Measurements from ENCODE around the gene MYG1. TPM values are rescaled to one million over a fixed set of nuclear protein-coding genes. Genes with fewer than 3 reads are reported as not detected.

The MYG1 gene
- polyA plus RNA-seq, 1 of the 3 experiments (the other 2 are of a cell fraction): 101 TPM

DNA sequence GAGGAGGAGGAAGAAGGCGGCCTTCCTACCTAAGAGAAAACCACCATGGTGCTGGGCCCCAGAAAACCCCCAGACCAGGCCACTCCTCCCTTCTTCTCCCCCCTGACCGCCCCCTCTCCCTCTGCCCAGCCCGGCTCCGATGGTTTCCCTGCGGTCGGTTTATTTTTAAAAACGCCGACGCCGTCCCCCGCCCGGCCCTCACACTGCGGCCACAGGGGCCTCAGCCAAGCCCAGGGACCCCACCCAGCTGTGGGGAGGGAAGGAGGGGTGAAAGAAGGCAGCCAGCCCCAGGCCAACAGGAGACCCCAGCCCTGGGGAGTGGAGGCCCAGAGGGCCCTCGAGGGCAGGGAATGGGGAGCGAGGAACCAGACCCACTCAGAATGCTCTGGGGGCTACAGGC lies 33.2 kb downstream of the MYG1 start (continued):
- TF ChIP-seq, protein P1, sequence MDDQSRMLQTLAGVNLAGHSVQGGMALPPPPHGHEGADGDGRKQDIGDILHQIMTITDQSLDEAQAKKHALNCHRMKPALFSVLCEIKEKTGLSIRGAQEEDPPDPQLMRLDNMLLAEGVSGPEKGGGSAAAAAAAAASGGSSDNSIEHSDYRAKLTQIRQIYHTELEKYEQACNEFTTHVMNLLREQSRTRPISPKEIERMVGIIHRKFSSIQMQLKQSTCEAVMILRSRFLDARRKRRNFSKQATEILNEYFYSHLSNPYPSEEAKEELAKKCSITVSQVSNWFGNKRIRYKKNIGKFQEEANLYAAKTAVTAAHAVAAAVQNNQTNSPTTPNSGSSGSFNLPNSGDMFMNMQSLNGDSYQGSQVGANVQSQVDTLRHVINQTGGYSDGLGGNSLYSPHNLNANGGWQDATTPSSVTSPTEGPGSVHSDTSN (IDR thresholded peaks at IDR 0.05): no peak
- TF ChIP-seq EZH2phosphoT487 (IDR thresholded peaks at IDR 0.05; ENCODE audit: borderline replicate concordance, low read depth): no peak
- TF ChIP-seq ELF1 (IDR thresholded peaks at IDR 0.05): no peak
- TF ChIP-seq, protein P2, sequence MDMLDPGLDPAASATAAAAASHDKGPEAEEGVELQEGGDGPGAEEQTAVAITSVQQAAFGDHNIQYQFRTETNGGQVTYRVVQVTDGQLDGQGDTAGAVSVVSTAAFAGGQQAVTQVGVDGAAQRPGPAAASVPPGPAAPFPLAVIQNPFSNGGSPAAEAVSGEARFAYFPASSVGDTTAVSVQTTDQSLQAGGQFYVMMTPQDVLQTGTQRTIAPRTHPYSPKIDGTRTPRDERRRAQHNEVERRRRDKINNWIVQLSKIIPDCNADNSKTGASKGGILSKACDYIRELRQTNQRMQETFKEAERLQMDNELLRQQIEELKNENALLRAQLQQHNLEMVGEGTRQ (IDR thresholded peaks at IDR 0.05; ENCODE audit: borderline replicate concordance, low read depth, low read length): no peak
- TF ChIP-seq, protein P3, sequence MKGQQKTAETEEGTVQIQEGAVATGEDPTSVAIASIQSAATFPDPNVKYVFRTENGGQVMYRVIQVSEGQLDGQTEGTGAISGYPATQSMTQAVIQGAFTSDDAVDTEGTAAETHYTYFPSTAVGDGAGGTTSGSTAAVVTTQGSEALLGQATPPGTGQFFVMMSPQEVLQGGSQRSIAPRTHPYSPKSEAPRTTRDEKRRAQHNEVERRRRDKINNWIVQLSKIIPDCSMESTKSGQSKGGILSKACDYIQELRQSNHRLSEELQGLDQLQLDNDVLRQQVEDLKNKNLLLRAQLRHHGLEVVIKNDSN (IDR thresholded peaks at IDR 0.05; ENCODE audit: borderline replicate concordance, low read depth): no peak
- TF ChIP-seq TEAD4 (IDR thresholded peaks at IDR 0.05; ENCODE audit: borderline replicate concordance, insufficient read depth): no peak

DNA sequence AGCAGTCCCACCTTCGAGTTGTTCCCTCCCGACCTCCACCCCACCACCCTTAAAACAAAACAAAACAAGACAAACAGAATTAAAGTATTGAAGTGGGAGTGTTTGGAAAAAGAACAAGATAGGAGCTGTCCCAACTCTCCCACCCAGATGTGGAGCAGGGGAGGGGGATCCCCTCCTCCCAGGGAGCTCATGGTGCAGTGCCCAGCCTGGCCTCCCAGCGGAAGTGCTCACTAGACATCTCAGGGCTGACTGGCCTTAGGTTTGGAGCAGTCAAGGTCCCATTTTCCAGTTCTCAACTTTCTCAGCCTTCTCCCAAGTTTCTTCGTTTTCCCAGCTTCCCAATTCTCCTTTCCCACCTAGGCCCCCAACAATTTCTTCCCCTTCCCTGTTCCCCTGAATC lies 33.8 kb downstream of the MYG1 start:
- Histone ChIP-seq H3K9me3 (no peaks in the 10 kb centered on the region), H2AFZ (ENCODE audit: low read depth) (no peak overlapping the region), H3K79me2 (ENCODE audit: insufficient read depth) (no peaks in the 10 kb centered on the region), H3K4me2 (no peak overlapping the region), H3K36me3 (replicated peaks in 1 of 2; ENCODE audit: control insufficient read depth in 1 of 2, insufficient read depth in 2 of 2, low read length in 1 of 2) (no peaks in the 10 kb centered on the region), H3K27ac (ENCODE audit: low read depth in 2 of 2, low read length in 1 of 2) (no peak overlapping the region), H3F3A (replicated peaks; ENCODE audit: insufficient read depth) (no peaks in the 10 kb centered on the region), H3K9ac (no peak overlapping the region), H4K20me1 (ENCODE audit: insufficient read depth) (no peaks in the 10 kb centered on the region), H3K4me1 (ENCODE audit: control insufficient read depth in 1 of 2, insufficient read depth in 2 of 2, low read depth in 1 of 2, low read length in 1 of 2) (no peaks in the 10 kb centered on the region; a peak in 1 of 4 replicates), H3K4me3 (ENCODE audit: low read depth in 2 of 2, low read length in 1 of 2) (no peak overlapping the region), H3K27me3 (ENCODE audit: insufficient read depth) (peaks cover 15% of the 10 kb centered on the region; the same call in 1 of the 2 replicates), H3K9me2 (no peaks in the 10 kb centered on the region)
- peak; percentile 15 for DNase-seq
- CTCF ChIA-PET: interaction anchor here (3.5 to 4.7 kb wide), 2 partner anchors 10 to 11 kb away, joined by 40 to 46 read pairs; partner anchors contain the start of gene AAAS
- POLR2A ChIA-PET: interaction anchor here (0.6 kb wide), 1 partner anchor 887 kb away, joined by 3 read pairs; no protein-coding TSS in a partner anchor
- 83% methylated on average over 4 of the region's 4 CpGs for WGBS (ENCODE audit: low lambda C conversion rate)
- no peak for TF ChIP-seq SIN3A (IDR thresholded peaks at IDR 0.05; ENCODE audit: borderline replicate concordance, low read depth, low read length)
- TF ChIP-seq GABPA (IDR thresholded peaks at IDR 0.05; ENCODE audit: low read depth): no peak
- TF ChIP-seq, protein P4, sequence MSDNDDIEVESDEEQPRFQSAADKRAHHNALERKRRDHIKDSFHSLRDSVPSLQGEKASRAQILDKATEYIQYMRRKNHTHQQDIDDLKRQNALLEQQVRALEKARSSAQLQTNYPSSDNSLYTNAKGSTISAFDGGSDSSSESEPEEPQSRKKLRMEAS (IDR thresholded peaks at IDR 0.05; ENCODE audit: low read depth): no peak
- no peak for TF ChIP-seq RCOR1 (IDR thresholded peaks at IDR 0.05; ENCODE audit: low read length)
- TF ChIP-seq, protein P5, sequence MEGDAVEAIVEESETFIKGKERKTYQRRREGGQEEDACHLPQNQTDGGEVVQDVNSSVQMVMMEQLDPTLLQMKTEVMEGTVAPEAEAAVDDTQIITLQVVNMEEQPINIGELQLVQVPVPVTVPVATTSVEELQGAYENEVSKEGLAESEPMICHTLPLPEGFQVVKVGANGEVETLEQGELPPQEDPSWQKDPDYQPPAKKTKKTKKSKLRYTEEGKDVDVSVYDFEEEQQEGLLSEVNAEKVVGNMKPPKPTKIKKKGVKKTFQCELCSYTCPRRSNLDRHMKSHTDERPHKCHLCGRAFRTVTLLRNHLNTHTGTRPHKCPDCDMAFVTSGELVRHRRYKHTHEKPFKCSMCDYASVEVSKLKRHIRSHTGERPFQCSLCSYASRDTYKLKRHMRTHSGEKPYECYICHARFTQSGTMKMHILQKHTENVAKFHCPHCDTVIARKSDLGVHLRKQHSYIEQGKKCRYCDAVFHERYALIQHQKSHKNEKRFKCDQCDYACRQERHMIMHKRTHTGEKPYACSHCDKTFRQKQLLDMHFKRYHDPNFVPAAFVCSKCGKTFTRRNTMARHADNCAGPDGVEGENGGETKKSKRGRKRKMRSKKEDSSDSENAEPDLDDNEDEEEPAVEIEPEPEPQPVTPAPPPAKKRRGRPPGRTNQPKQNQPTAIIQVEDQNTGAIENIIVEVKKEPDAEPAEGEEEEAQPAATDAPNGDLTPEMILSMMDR (IDR thresholded peaks at IDR 0.05): no peak
- no peak for TF ChIP-seq FOXJ3 (CRISPR knock-in tag; IDR thresholded peaks at IDR 0.05)
- TF ChIP-seq ELF1 (IDR thresholded peaks at IDR 0.05): no peak
- TF ChIP-seq EP300 (IDR thresholded peaks at IDR 0.05; ENCODE audit: borderline replicate concordance in 1 of 2, low read depth in 1 of 2, low read length in 1 of 2): no peak
- TF ChIP-seq, protein P3 (IDR thresholded peaks at IDR 0.05; ENCODE audit: borderline replicate concordance, low read depth): no peak
- TF ChIP-seq JUND (IDR thresholded peaks at IDR 0.05): no peak
- TF ChIP-seq GATA2 (CRISPR knock-in tag; IDR thresholded peaks at IDR 0.05): no peak
- TF ChIP-seq FOSL2 (IDR thresholded peaks at IDR 0.05; ENCODE audit: borderline replicate concordance, low read depth): no peak
- no peak for TF ChIP-seq NRF1 (IDR thresholded peaks at IDR 0.05; ENCODE audit: low read depth, low read length)
- TF ChIP-seq, protein P1 (IDR thresholded peaks at IDR 0.05): no peak
- TF ChIP-seq, protein P6, sequence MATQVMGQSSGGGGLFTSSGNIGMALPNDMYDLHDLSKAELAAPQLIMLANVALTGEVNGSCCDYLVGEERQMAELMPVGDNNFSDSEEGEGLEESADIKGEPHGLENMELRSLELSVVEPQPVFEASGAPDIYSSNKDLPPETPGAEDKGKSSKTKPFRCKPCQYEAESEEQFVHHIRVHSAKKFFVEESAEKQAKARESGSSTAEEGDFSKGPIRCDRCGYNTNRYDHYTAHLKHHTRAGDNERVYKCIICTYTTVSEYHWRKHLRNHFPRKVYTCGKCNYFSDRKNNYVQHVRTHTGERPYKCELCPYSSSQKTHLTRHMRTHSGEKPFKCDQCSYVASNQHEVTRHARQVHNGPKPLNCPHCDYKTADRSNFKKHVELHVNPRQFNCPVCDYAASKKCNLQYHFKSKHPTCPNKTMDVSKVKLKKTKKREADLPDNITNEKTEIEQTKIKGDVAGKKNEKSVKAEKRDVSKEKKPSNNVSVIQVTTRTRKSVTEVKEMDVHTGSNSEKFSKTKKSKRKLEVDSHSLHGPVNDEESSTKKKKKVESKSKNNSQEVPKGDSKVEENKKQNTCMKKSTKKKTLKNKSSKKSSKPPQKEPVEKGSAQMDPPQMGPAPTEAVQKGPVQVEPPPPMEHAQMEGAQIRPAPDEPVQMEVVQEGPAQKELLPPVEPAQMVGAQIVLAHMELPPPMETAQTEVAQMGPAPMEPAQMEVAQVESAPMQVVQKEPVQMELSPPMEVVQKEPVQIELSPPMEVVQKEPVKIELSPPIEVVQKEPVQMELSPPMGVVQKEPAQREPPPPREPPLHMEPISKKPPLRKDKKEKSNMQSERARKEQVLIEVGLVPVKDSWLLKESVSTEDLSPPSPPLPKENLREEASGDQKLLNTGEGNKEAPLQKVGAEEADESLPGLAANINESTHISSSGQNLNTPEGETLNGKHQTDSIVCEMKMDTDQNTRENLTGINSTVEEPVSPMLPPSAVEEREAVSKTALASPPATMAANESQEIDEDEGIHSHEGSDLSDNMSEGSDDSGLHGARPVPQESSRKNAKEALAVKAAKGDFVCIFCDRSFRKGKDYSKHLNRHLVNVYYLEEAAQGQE (IDR thresholded peaks at IDR 0.05; ENCODE audit: low read depth, low read length): no peak
- no peak for TF ChIP-seq NFIC (IDR thresholded peaks at IDR 0.05; ENCODE audit: borderline replicate concordance)
